ENCODE results near the gene SIAH1. TPM values are rescaled to one million over a fixed set of nuclear protein-coding genes. Genes with fewer than 3 reads are reported as not detected.

SIAH1 gene
- total and polyA plus RNA-seq, 10 of the 15 experiments (the other 5 are each of a cell fraction or from before 2014, with no cell fraction given) = 5.1 to 21.1 (median 13.9) TPM

GRCh38 chr16:48395375-48395774 is 10.2 kb upstream of the SIAH1 start:
- Histone ChIP-seq H3K27me3 (replicated peaks in 1 of 2; ENCODE audit: control insufficient read depth in 2 of 2, insufficient read depth in 2 of 2, low read length in 1 of 2) (no peaks in the 10 kb centered on the region), H2AFZ (ENCODE audit: control insufficient read depth, low read depth, low read length) (no peak overlapping the region), H3K79me2 (ENCODE audit: control insufficient read depth, insufficient read depth, low read length) (no peaks in the 10 kb centered on the region), H3K4me1 (ENCODE audit: control insufficient read depth, insufficient read depth, low read length) (no peaks in the 10 kb centered on the region), H3K4me2 (ENCODE audit: control insufficient read depth, insufficient read depth) (no peak overlapping the region), H3K9me3 (replicated peaks; ENCODE audit: control insufficient read depth, insufficient read depth, low read length) (no peaks in the 10 kb centered on the region), H3K9ac (ENCODE audit: control insufficient read depth, insufficient read depth, low read length) (no peak overlapping the region), H3K4me3 (no peak overlapping the region), H3K36me3 (ENCODE audit: control insufficient read depth in 2 of 2, insufficient read depth in 2 of 2, low read length in 1 of 2) (no peaks in the 10 kb centered on the region), H3K27ac (ENCODE audit: control insufficient read depth, insufficient read depth) (no peak overlapping the region), H4K20me1 (ENCODE audit: control insufficient read depth, insufficient read depth) (no peaks in the 10 kb centered on the region)
- WGBS (ENCODE audit: insufficient coverage, insufficient replicate concordance, low lambda C conversion rate, missing lambda C conversion rate) = 65% methylated on average over 3 of the region's 3 CpGs
- no peak for DNase-seq (ENCODE audit: low read depth, low spot score)
- no peak for FAIRE-seq
- peak; percentile 29; the same call in 1 of the 3 replicates for ATAC-seq
- SMC1A ChIA-PET (ENCODE audit: uncharacterized antibody, unreplicated experiment) = interaction anchor here (0.7 kb wide), 1 partner anchor 136 kb away, joined by 3 read pairs; no protein-coding TSS in a partner anchor
- BruUV-seq (replicated peaks) = no TSS peak
- CTCF ChIA-PET = no interaction called here
- RAD21 ChIA-PET (ENCODE audit: unreplicated experiment) = no interaction called here
- in situ Hi-C loops (cut with MboI) (no loop called here), intact Hi-C loops (cut with micrococcal nuclease; ENCODE audit: unreplicated experiment) (no loop called here)
- POLR2A ChIA-PET = no interaction called here
- TF ChIP-seq NKRF (conservative IDR thresholded peaks at IDR 0.05) (no peak), SREBF1 (IDR thresholded peaks at IDR 0.05; ENCODE audit: low read length) (no peak), CHD4 (IDR thresholded peaks at IDR 0.05) (no peak), CBX3 (IDR thresholded peaks at IDR 0.05; ENCODE audit: borderline replicate concordance, low read depth) (no peak), TBL1XR1 (IDR thresholded peaks at IDR 0.05; ENCODE audit: low read depth, low read length) (no peak), MTA3 (IDR thresholded peaks at IDR 0.05; ENCODE audit: borderline replicate concordance, low read length) (no peak), RAD21 (IDR thresholded peaks at IDR 0.05; ENCODE audit: insufficient read depth, low read depth, low read length) (no peak), MEF2B (IDR thresholded peaks at IDR 0.05; ENCODE audit: partially characterized antibody, poor library complexity, severe bottlenecking) (no peak), SKIL (IDR thresholded peaks at IDR 0.05; ENCODE audit: low read depth, poor library complexity, severe bottlenecking) (no peak), POLR2AphosphoS2 (IDR thresholded peaks at IDR 0.05; ENCODE audit: low read depth, low read length) (no peak), CHD1 (IDR thresholded peaks at IDR 0.05; ENCODE audit: low read depth, low read length) (no peak), NFYA (IDR thresholded peaks at IDR 0.05; ENCODE audit: borderline replicate concordance, low read depth, low read length) (no peak), ZBTB40 (IDR thresholded peaks at IDR 0.05; ENCODE audit: borderline replicate concordance) (no peak), KLF5 (IDR thresholded peaks at IDR 0.05; ENCODE audit: partially characterized antibody) (no peak), FOS (IDR thresholded peaks at IDR 0.05; ENCODE audit: borderline replicate concordance, extremely low read depth, insufficient read length) (no peak)

All from GM12878 (cell line).